ENCODE measurements around the gene GORASP2. TPM values are rescaled to one million over a fixed set of nuclear protein-coding genes. Genes with fewer than 3 reads are reported as not detected.

Gene GORASP2
- total RNA-seq (2012; rRNA removed) (53.1 and 60.5 TPM in 2 replicates), polyA plus RNA-seq (2012; rRNA removed) (156 and 167 TPM in 2 replicates), Bru-seq, nascent RNA (percentile 96 among the genes with signal in this experiment), BruChase-seq, experiment 1, labeled RNA remaining after a 6-hour chase (percentile 87 among the genes with signal in this experiment), BruChase-seq, experiment 2, labeled RNA remaining after a 2-hour chase (percentile 85 among the genes with signal in this experiment)
- 77.9 and 161 TPM in 2 replicates for polyA plus RNA-seq (2012; cell fraction: cytosol; rRNA removed)
- 103 and 153 TPM in 2 replicates for polyA plus RNA-seq (2012; cell fraction: nucleus; rRNA removed; ENCODE audit: low replicate concordance)
- long read RNA-seq, transcript GORASP2-201 (10 exons, 3,173 nt) = major isoform, 28 of 74 reads
- long read RNA-seq, transcript GORASP2-207 (5 exons, 2,096 nt) = minor isoform, 7 of 74 reads
- long read RNA-seq, partial matches to known transcripts = 36 of 74 reads
- long read RNA-seq, other reads (novel, unspliced or antisense) = 2 of 74 reads

DNA sequence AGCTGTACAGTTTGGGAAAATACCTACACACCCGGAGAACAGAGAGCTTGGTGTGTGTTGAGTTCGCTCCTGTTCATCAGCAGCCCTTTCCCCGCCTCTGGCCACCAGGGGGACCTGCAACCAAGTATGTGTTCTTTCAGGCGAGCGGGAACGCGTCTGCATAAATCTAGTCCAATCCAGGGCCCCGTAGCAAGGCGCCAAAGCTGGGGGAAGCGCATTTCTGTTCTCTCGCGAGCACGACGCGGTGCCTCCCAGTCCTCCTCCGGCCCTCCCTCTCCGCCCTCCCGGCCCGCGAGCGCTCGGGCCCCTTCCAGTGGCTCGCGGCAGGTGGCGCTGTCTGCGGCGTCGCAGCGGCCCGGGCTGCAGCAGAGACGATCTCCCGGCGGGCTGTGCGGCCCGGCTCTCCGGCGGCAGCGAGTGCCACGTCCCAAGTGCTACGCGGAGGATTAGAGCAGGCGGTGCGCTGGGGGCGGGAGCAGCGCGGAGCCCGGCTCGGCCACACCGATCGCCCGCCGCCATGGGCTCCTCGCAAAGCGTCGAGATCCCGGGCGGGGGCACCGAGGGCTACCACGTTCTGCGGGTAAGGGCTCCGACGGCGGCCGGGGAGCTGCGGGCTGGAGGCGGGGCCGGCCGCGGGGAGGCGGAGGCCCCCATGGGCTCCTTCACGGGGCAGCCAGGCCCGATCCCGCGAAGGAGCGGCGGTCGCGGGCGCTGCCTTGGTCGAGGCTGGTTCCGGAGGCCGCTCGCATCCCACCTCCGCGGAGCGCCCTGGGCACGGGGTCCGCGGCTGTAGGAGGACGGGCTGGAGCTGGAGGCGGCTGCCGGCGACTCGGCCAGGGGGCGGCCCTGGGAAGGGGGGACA lies at the start of gene GORASP2:
TSS of gene GORASP2 (plus strand) at position 430 of the 862 bp plus-strand sequence. CDS start at position 518, 88 bp downstream.
- peaks cover 0 to 20% of the 10 kb centered on the region in 2 experiments; a peak in 2 of 4 replicates for H3K79me1 ChIP-seq (ENCODE audit: low read depth in 1 of 2, low read length in 2 of 2)
- H2BK120ac ChIP-seq (ENCODE audit: low read depth, low read length) = peak within 1 kb of the TSS; percentile 25
- H3K4me3 ChIP-seq (ENCODE audit: insufficient read depth, low read depth, low read length) = peak within 1 kb of the TSS; percentile 96
- peak within 1 kb of the TSS; percentile 85 for H2BK5ac ChIP-seq (ENCODE audit: low read depth, low read length, poor library complexity, severe bottlenecking)
- H2BK15ac ChIP-seq (ENCODE audit: low read depth, low read length) = no peak within 1 kb of the TSS
- no peak within 1 kb of the TSS for H3K18ac ChIP-seq (ENCODE audit: low read depth, low read length)
- no peaks in the 10 kb centered on the region for H3K36me3 ChIP-seq (ENCODE audit: control insufficient read depth, insufficient read depth, low read length)
- peak within 1 kb of the TSS; percentile 93 for H2AFZ ChIP-seq (replicated peaks; ENCODE audit: low read length, poor library complexity)
- H4K91ac ChIP-seq (ENCODE audit: insufficient read depth, low read depth, low read length) = peak within 1 kb of the TSS; percentile 45
- WGBS, 2 experiments (ENCODE audit: extremely low coverage in 2 of 2, insufficient read length in 1 of 2) = 1% methylated on average over 52 of the region's 95 CpGs; no CpG with 5 or more reads in 1 of the 2 experiments
- intact Hi-C loops (cut with micrococcal nuclease) = no loop called here
- peak within 1 kb of the TSS; percentile 95 for H2AK9ac ChIP-seq (replicated peaks; ENCODE audit: low read depth, low read length, poor library complexity)
- H3K4ac ChIP-seq (ENCODE audit: low read depth, low read length) = peak within 1 kb of the TSS; percentile 70
- peak; percentile 97 for ATAC-seq (ENCODE audit: low read depth)
- ChIA-PET POLR2A (ENCODE audit: unreplicated experiment) (interaction anchor here (0.6 kb wide), 1 partner anchor 755 kb away, joined by 4 read pairs; no protein-coding TSS in a partner anchor), CTCF (interaction anchor here (0.5 to 1.6 kb wide), 18 partner anchors 9 to 887 kb away, joined by 3 to 8 read pairs (median 3); no protein-coding TSS in a partner anchor)
- peaks cover 7% of the 10 kb centered on the region for H3K9me1 ChIP-seq (ENCODE audit: insufficient read depth, low read length)
- peak within 1 kb of the TSS; percentile 90 to 96 for H4K8ac ChIP-seq (ENCODE audit: low read depth in 2 of 2, low read length in 2 of 2)
- peak within 1 kb of the TSS; percentile 94 for H3K4me2 ChIP-seq (ENCODE audit: low read depth, low read length)
- H3K9ac ChIP-seq (ENCODE audit: low read depth, low read length) = peak within 1 kb of the TSS; percentile 94
- H4K5ac ChIP-seq (ENCODE audit: low read depth, low read length) = peak within 1 kb of the TSS; percentile 58
- H3K4me1 ChIP-seq (ENCODE audit: control insufficient read depth, insufficient read depth, low read length) = peaks cover 2% of the 10 kb centered on the region; the same call in 1 of the 2 replicates
- H3K27ac ChIP-seq (ENCODE audit: insufficient read depth, low read length) = peak within 1 kb of the TSS; percentile 86
- BruUV-seq (replicated peaks) = no TSS peak
- H3K23ac ChIP-seq (ENCODE audit: low read depth, low read length) = peak within 1 kb of the TSS; percentile 98
- H4K20me1 ChIP-seq (ENCODE audit: insufficient read depth, low read length) = peaks cover 46% of the 10 kb centered on the region
- H2AK5ac ChIP-seq (ENCODE audit: low read depth, low read length) = peak within 1 kb of the TSS; percentile 89
- peak; percentile 100 for DNase-seq
- H3K27me3 ChIP-seq (ENCODE audit: control insufficient read depth, insufficient read depth, low read length) = no peaks in the 10 kb centered on the region
- in situ Hi-C loops (cut with MboI; ENCODE audit: low sequenced_read_pairs) = loop anchor here (25.0 kb wide), 1 partner anchor 1117 kb away; the partner anchor contains the start of gene METTL5
- dilution Hi-C loops (cut with HindIII; ENCODE audit: low sequenced_read_pairs, unreplicated experiment) = no loop called here
- H3K14ac ChIP-seq (replicated peaks; ENCODE audit: low read depth, low read length) = peak within 1 kb of the TSS; percentile 93
- H3K56ac ChIP-seq (ENCODE audit: extremely low read depth, insufficient read depth, low read length) = peak within 1 kb of the TSS; percentile 71
- H2BK20ac ChIP-seq (ENCODE audit: low read depth, low read length) = no peak within 1 kb of the TSS
- H3K9me3 ChIP-seq (ENCODE audit: control insufficient read depth, insufficient read depth, low read length) = peaks cover 2% of the 10 kb centered on the region; the same call in 1 of the 2 replicates
- TF ChIP-seq POLR2A (IDR thresholded peaks at IDR 0.05; ENCODE audit: low read depth, low read length) (peak; percentile 98), RCOR1 (IDR thresholded peaks at IDR 0.05; ENCODE audit: insufficient replicate concordance, low read length) (peak; percentile 51), USF2 (IDR thresholded peaks at IDR 0.05; ENCODE audit: low read depth, low read length) (no peak), MAFK (IDR thresholded peaks at IDR 0.05; ENCODE audit: low read depth, low read length) (no peak), MXI1 (IDR thresholded peaks at IDR 0.05; ENCODE audit: borderline replicate concordance, low read depth, low read length) (peak; percentile 38; the same call in 1 of the 2 replicates), NFE2L2 (IDR thresholded peaks at IDR 0.05; ENCODE audit: low read depth, low read length) (no peak; the same call in 1 of the 2 replicates), SMC3 (IDR thresholded peaks at IDR 0.05; ENCODE audit: low read depth, low read length) (peak; percentile 38), CHD1 (IDR thresholded peaks at IDR 0.05; ENCODE audit: low read depth, low read length) (no peak), FOS (IDR thresholded peaks at IDR 0.05; ENCODE audit: low read depth, low read length) (0 out of 2 replicates have a peak, but pooled peaks have one; percentile 2), BHLHE40 (IDR thresholded peaks at IDR 0.05; ENCODE audit: low read depth, low read length) (0 out of 2 replicates have a peak, but pooled peaks have one; percentile 12), CTCF (conservative IDR thresholded peaks at IDR 0.05; ENCODE audit: low read depth, low read length) (peak; percentile 88), MAZ (IDR thresholded peaks at IDR 0.05; ENCODE audit: borderline replicate concordance, low read depth, low read length) (peak; percentile 98)
